ENCODE results near the gene CPN2.

DNA sequence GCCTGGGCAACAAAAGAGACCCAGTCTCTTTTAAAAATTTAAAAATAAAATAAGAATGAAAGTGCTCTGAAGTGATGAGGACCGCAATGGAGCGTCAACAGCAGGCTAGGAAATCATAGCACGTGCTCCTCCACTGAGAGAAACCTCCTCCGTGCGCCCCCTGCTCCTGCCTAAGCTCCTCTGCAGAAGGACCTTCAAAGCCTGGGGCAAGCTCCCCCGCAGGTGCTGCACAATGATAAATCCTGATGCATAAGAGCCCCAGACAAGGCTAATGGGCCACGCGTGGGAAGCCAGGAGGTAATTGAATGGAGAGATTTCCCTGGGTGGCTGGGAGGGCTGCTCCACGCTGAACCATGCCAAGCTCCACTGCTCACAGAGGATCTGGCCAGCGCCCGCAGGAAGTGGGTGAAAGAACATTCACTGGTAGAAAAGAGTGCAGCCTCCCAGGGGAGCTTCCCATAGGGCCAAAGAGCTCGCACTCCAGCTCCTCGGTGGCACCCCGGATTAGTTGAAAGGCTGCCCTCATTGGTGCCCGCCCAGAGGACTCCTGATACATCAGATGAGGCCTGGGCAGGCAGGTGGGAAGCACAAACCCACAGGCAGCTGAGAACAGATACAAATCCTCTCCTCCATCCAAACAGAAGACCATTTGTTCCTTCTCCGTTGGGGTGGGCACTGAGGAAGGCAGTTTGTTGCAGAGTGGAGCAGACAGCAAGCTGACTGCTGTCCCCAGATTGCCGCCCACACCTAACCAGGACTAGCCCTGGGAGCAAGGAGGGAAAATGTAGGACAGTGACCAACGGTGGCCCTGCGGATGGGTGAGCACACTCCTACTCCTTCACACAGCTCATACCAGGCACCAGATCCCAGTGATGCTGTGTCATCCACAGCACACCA, 52.5 kb downstream of the CPN2 start:
- TF ChIP-seq, protein P1, sequence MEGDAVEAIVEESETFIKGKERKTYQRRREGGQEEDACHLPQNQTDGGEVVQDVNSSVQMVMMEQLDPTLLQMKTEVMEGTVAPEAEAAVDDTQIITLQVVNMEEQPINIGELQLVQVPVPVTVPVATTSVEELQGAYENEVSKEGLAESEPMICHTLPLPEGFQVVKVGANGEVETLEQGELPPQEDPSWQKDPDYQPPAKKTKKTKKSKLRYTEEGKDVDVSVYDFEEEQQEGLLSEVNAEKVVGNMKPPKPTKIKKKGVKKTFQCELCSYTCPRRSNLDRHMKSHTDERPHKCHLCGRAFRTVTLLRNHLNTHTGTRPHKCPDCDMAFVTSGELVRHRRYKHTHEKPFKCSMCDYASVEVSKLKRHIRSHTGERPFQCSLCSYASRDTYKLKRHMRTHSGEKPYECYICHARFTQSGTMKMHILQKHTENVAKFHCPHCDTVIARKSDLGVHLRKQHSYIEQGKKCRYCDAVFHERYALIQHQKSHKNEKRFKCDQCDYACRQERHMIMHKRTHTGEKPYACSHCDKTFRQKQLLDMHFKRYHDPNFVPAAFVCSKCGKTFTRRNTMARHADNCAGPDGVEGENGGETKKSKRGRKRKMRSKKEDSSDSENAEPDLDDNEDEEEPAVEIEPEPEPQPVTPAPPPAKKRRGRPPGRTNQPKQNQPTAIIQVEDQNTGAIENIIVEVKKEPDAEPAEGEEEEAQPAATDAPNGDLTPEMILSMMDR (conservative IDR thresholded peaks at IDR 0.05; ENCODE audit: low read length), result no peak
- no peak for TF ChIP-seq EZH2phosphoT487 (IDR thresholded peaks at IDR 0.05; ENCODE audit: borderline replicate concordance, low read depth, low read length)

All from OCI-LY7 (cell line).